ENCODE data around the gene APOL2.

- TF ChIP-seq POLR2A (IDR thresholded peaks at IDR 0.05) (no peak), CTCF (IDR thresholded peaks at IDR 0.05) (no peak)
Observed at GRCh38 chr22:36201630-36202319, 37.6 kb downstream of the APOL2 start, which contains the start of gene APOL4.
